ENCODE data around the gene KRTAP12-4. TPM values are rescaled to one million over a fixed set of nuclear protein-coding genes. Genes with fewer than 3 reads are reported as not detected.
"Not testable (repeated sequence)": the region's sequence is repeated elsewhere in the genome, so short reads cannot be mapped to it uniquely, and the experiment has no call there.

The KRTAP12-4 gene
- total RNA-seq, 1 donor from 2014 or later, result not detected

GRCh38 chr21:44632067-44632466 is 22.4 kb downstream of the KRTAP12-4 start:
- FAIRE-seq, result no peak
- peaks cover 20% of the 10 kb centered on the region for H3K9me3 Mint-ChIP-seq (ENCODE audit: unreplicated experiment)
- no peak overlapping the region for H2AFZ ChIP-seq (ENCODE audit: low read depth, low read length)

GRCh38 chr21:44630440-44630839 is 24.0 kb downstream of the KRTAP12-4 start:
- no peaks in the 10 kb centered on the region for H3K27me3 ChIP-seq (ENCODE audit: insufficient read depth, low read length)
- no peaks in the 10 kb centered on the region for H3K36me3 ChIP-seq (ENCODE audit: insufficient read depth, low read length)
- no peak for FAIRE-seq
- no peak overlapping the region for H3K4me3 ChIP-seq (ENCODE audit: insufficient read depth, low read depth, low read length)
- no peak overlapping the region for H3K4me2 ChIP-seq (ENCODE audit: low read length)
- no peak overlapping the region for H3K27ac Mint-ChIP-seq (ENCODE audit: unreplicated experiment)
- no peak overlapping the region for H3K9ac ChIP-seq (ENCODE audit: low read length)
- TF ChIP-seq EZH2 (IDR thresholded peaks at IDR 0.05; ENCODE audit: insufficient read depth, low read length) (no peak), CTCF (IDR thresholded peaks at IDR 0.05; ENCODE audit: insufficient read depth, low read depth, low read length) (no peak)
- no peaks in the 10 kb centered on the region for H4K20me1 ChIP-seq (ENCODE audit: insufficient read depth, low read length)
- H3K27ac ChIP-seq (ENCODE audit: low read depth, low read length), result no peak overlapping the region
- H3K4me1 ChIP-seq (ENCODE audit: insufficient read depth, low read length), result no peaks in the 10 kb centered on the region
- H3K4me1 Mint-ChIP-seq (ENCODE audit: low read depth, unreplicated experiment), result no peaks in the 10 kb centered on the region
- H3K4me3 Mint-ChIP-seq (ENCODE audit: unreplicated experiment), result no peak overlapping the region
- H2AFZ ChIP-seq (ENCODE audit: low read depth, low read length), result no peak overlapping the region
- peaks cover 4% of the 10 kb centered on the region for H3K9me3 ChIP-seq (ENCODE audit: insufficient read depth, low read depth, low read length)
- H3K79me2 ChIP-seq (ENCODE audit: insufficient read depth, low read length), result no peaks in the 10 kb centered on the region
- peaks cover 20% of the 10 kb centered on the region for H3K9me3 Mint-ChIP-seq (ENCODE audit: unreplicated experiment)
- DNase-seq (ENCODE audit: low read depth), result no peak
- H3K36me3 Mint-ChIP-seq (ENCODE audit: low read depth, unreplicated experiment), result peaks cover 2% of the 10 kb centered on the region
- H3K27me3 Mint-ChIP-seq (ENCODE audit: low read depth, unreplicated experiment), result peaks cover 8% of the 10 kb centered on the region

More at GRCh38 chr21:44632067-44632466, 22.4 kb downstream of the KRTAP12-4 start:
- TF ChIP-seq EZH2 (IDR thresholded peaks at IDR 0.05; ENCODE audit: insufficient read depth, low read length) (no peak), CTCF (IDR thresholded peaks at IDR 0.05; ENCODE audit: insufficient read depth, low read depth, low read length) (no peak)
- H3K4me3 ChIP-seq (ENCODE audit: insufficient read depth, low read depth, low read length), result no peak overlapping the region
- Mint-ChIP-seq H3K36me3 (ENCODE audit: low read depth, unreplicated experiment) (peaks cover 2% of the 10 kb centered on the region), H3K4me1 (ENCODE audit: low read depth, unreplicated experiment) (no peaks in the 10 kb centered on the region), H3K27ac (ENCODE audit: unreplicated experiment) (no peak overlapping the region), H3K27me3 (ENCODE audit: low read depth, unreplicated experiment) (peaks cover 12% of the 10 kb centered on the region), H3K4me3 (ENCODE audit: unreplicated experiment) (no peak overlapping the region)
- H3K9me3 ChIP-seq (ENCODE audit: insufficient read depth, low read depth, low read length), result peaks cover 4% of the 10 kb centered on the region
- H3K27ac ChIP-seq (ENCODE audit: low read depth, low read length), result no peak overlapping the region
- no peaks in the 10 kb centered on the region for H3K36me3 ChIP-seq (ENCODE audit: insufficient read depth, low read length)
- H3K4me1 ChIP-seq (ENCODE audit: insufficient read depth, low read length), result no peaks in the 10 kb centered on the region
- H3K27me3 ChIP-seq (ENCODE audit: insufficient read depth, low read length), result no peaks in the 10 kb centered on the region
- H3K4me2 ChIP-seq (ENCODE audit: low read length), result no peak overlapping the region
- H3K9ac ChIP-seq (ENCODE audit: low read length), result no peak overlapping the region
- no peaks in the 10 kb centered on the region for H3K79me2 ChIP-seq (ENCODE audit: insufficient read depth, low read length)
- DNase-seq (ENCODE audit: low read depth), result no peak
- no peaks in the 10 kb centered on the region for H4K20me1 ChIP-seq (ENCODE audit: insufficient read depth, low read length)

- no peaks in the 10 kb centered on the region for H3K4me1 Mint-ChIP-seq (ENCODE audit: low read depth, unreplicated experiment)
- TF ChIP-seq CTCF (IDR thresholded peaks at IDR 0.05; ENCODE audit: insufficient read depth, low read depth, low read length) (no peak), EZH2 (IDR thresholded peaks at IDR 0.05; ENCODE audit: insufficient read depth, low read length) (no peak)
- H3K9me3 Mint-ChIP-seq (ENCODE audit: unreplicated experiment), result peaks cover 33% of the 10 kb centered on the region
- DNase-seq (ENCODE audit: low read depth) (no peak), FAIRE-seq (no peak)
- H3K27me3 Mint-ChIP-seq (ENCODE audit: low read depth, unreplicated experiment), result peaks cover 7% of the 10 kb centered on the region
- peaks cover 2% of the 10 kb centered on the region for H3K36me3 Mint-ChIP-seq (ENCODE audit: low read depth, unreplicated experiment)
- Histone ChIP-seq H2AFZ (ENCODE audit: low read depth, low read length) (no peak overlapping the region), H3K9ac (ENCODE audit: low read length) (no peak overlapping the region), H3K27me3 (ENCODE audit: insufficient read depth, low read length) (no peaks in the 10 kb centered on the region), H3K9me3 (ENCODE audit: insufficient read depth, low read depth, low read length) (peaks cover 4% of the 10 kb centered on the region), H3K4me1 (ENCODE audit: insufficient read depth, low read length) (no peaks in the 10 kb centered on the region), H3K4me3 (ENCODE audit: insufficient read depth, low read depth, low read length) (no peak overlapping the region), H3K79me2 (ENCODE audit: insufficient read depth, low read length) (no peaks in the 10 kb centered on the region), H3K27ac (ENCODE audit: low read depth, low read length) (no peak overlapping the region), H3K4me2 (ENCODE audit: low read length) (no peak overlapping the region), H3K36me3 (ENCODE audit: insufficient read depth, low read length) (no peaks in the 10 kb centered on the region), H4K20me1 (ENCODE audit: insufficient read depth, low read length) (no peaks in the 10 kb centered on the region)
- H3K27ac Mint-ChIP-seq (ENCODE audit: unreplicated experiment), result no peak overlapping the region
- H3K4me3 Mint-ChIP-seq (ENCODE audit: unreplicated experiment), result no peak overlapping the region
Observed at GRCh38 chr21:44628707-44629391, 25.6 kb downstream of the KRTAP12-4 start.

GRCh38 chr21:44627831-44628233 is 26.6 kb downstream of the KRTAP12-4 start:
- not testable (repeated sequence) for H3K4me3 ChIP-seq (ENCODE audit: insufficient read depth, low read depth, low read length); H3K36me3 Mint-ChIP-seq (ENCODE audit: low read depth, unreplicated experiment); H3K4me1 ChIP-seq (ENCODE audit: insufficient read depth, low read length); H3K79me2 ChIP-seq (ENCODE audit: insufficient read depth, low read length); H3K9me3 ChIP-seq (ENCODE audit: insufficient read depth, low read depth, low read length); H3K4me2 ChIP-seq (ENCODE audit: low read length); H3K27me3 Mint-ChIP-seq (ENCODE audit: low read depth, unreplicated experiment); DNase-seq (ENCODE audit: low read depth); H3K4me3 Mint-ChIP-seq (ENCODE audit: unreplicated experiment); H3K27ac ChIP-seq (ENCODE audit: low read depth, low read length); H3K4me1 Mint-ChIP-seq (ENCODE audit: low read depth, unreplicated experiment); H3K27ac Mint-ChIP-seq (ENCODE audit: unreplicated experiment); H3K27me3 ChIP-seq (ENCODE audit: insufficient read depth, low read length); H4K20me1 ChIP-seq (ENCODE audit: insufficient read depth, low read length); H3K9ac ChIP-seq (ENCODE audit: low read length); FAIRE-seq; H2AFZ ChIP-seq (ENCODE audit: low read depth, low read length); H3K36me3 ChIP-seq (ENCODE audit: insufficient read depth, low read length)
- peaks cover 38% of the 10 kb centered on the region for H3K9me3 Mint-ChIP-seq (ENCODE audit: unreplicated experiment)
